AML-193 (cell line): ENCODE measurements around the gene LRRK1.

Source experiments
- DNase-seq, 2 experiments: peaks; one replicate each; lab custom pipeline; 2025; lab: John Stamatoyannopoulos, UW

The LRRK1 gene

DNA sequence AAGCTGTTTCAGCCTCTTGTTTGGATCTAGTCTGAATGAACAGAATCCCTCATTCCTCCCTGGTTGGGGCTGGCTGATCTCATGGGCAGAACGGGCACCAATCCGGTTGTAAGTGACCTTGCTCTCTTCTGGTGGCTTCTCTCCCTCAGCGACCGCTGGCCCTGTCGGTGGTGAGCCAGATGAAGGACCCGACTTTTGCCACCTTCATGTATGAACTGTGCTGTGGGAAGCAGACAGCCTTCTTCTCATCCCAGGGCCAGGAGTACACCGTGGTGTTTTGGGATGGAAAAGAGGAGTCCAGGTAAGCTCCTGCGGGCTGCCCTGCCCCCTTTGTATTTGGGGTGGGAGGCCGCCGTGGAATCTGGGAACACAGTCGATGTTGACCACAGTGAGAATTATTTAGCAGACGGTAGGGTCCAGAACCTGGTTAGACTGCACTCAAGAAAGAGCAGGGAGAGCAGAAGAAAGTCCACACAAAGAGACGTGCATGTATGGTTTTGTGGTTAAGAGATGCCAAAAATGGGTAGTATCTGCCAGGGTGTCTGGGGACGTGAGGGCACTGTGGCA lies 138.8 kb downstream of the LRRK1 start:
- DNase-seq, result no peak

- no peak for DNase-seq
Observed at GRCh38 chr15:101058735-101059134, 139.6 kb downstream of the LRRK1 start.

GRCh38 chr15:101059381-101060341 lies 140.5 kb downstream of the LRRK1 start:
- DNase-seq, result no peak

- DNase-seq, result no peak
Observed at GRCh38 chr15:101060576-101061551, 141.7 kb downstream of the LRRK1 start.

GRCh38 chr15:101062063-101062462 lies 142.9 kb downstream of the LRRK1 start:
- DNase-seq, result no peak

GRCh38 chr15:101062471-101063171 lies 143.5 kb downstream of the LRRK1 start:
- no peak for DNase-seq

DNA sequence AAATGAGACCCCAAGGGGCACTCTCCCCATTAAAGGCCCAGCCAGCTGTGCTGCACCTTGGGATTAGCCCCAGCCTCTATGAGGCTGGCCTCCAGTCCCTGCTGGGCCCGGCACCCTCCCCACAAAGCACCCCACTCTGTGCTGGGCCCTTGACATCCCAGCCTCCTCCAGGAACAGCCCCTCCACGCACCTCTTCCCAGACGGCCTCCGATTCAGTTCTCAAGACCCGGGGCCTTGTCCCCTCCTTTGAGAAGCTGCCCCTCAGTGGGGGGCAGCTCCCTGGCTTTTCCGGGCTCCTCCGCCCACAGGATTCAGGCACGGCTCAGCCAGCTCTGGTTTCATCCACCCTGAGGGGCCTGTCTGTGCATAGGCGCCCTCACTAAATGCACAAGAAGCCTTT lies 144.1 kb downstream of the LRRK1 start:
- DNase-seq, result no peak

- DNase-seq, result no peak
Observed at GRCh38 chr15:101063891-101064794, 145.0 kb downstream of the LRRK1 start.

DNA sequence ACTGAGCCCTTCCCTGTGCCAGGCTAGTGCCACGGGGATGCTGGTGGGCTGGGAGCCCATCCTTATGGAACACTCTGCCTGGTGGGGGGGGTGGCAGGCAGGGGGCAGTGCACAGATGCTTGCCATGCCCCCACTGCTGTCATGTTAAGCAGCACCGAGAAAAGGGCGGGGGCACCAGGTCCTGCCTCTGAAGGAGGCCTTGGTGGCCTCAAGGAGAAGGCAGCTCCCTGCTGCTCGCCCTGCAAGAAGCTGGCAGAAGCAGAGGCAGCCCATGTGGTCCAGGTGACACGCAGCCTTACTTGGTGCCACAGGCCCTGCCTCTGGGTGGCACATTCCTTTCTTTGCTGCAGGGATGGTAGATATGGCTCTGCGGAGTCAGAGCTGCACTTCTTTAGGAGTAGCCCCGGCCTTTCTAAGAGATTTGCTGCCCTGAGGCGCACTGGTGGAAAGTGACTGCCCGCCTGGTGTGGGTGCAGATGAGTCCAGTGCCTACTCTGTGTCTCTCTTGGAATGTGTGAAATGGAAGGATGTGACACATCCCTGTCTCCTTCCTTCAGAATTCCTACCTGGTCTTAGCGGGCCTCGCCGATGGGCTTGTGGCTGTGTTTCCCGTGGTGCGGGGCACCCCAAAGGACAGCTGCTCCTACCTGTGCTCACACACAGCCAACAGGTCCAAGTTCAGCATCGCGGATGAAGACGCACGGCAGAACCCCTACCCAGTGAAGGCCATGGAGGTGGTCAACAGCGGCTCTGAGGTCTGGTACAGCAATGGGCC lies 145.8 kb downstream of the LRRK1 start:
- no peak for DNase-seq

DNA sequence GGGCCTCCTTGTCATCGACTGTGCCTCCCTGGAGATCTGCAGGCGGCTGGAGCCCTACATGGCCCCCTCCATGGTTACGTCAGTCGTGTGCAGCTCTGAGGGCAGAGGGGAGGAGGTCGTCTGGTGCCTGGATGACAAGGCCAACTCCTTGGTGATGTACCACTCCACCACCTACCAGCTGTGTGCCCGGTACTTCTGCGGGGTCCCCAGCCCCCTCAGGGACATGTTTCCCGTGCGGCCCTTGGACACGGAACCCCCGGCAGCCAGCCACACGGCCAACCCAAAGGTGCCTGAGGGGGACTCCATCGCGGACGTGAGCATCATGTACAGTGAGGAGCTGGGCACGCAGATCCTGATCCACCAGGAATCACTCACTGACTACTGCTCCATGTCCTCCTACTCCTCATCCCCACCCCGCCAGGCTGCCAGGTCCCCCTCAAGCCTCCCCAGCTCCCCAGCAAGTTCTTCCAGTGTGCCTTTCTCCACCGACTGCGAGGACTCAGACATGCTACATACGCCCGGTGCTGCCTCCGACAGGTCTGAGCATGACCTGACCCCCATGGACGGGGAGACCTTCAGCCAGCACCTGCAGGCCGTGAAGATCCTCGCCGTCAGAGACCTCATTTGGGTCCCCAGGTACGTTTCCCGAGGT lies 146.5 kb downstream of the LRRK1 start:
- no peak for DNase-seq

DNA sequence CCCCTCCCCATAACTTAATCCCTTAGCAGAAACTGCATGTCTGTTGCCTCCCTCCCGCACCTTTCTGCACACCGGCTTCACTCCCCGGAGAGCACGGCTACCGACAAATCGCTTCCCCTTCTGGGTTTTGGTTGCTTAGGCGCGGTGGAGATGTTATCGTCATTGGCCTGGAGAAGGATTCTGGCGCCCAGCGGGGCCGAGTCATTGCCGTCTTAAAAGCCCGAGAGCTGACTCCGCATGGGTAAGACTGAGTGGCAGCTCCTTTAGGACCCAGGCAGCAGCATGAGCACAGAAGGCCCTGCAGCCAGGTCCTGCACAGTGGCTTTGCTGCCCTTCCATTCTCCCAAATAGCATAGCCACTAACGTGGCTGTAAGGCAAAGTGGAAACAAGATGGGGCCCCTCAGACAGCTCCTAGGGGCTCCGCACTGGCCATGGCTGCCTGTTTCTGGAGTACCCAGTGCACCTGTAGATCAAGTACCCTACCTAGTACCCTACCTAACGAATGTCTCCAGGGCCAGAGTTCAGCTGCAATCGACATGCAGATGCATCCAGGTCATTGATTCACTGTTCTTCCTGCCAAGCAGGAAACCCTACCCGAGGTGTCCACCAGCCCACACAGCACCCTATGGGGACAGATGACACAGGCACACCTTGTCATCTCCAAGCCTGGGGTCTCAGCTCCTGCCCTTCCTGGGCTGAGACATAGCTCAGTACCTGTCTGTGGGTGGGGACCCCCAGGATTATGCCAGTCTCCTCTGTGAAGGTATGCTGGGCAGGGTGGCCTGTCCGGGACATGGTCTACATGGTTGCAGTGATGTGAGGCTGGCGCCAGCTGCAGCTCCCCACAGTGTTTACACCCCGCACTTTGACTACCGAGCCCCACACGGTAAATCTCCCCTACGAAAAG lies 147.6 kb downstream of the LRRK1 start:
- no peak for DNase-seq

DNA sequence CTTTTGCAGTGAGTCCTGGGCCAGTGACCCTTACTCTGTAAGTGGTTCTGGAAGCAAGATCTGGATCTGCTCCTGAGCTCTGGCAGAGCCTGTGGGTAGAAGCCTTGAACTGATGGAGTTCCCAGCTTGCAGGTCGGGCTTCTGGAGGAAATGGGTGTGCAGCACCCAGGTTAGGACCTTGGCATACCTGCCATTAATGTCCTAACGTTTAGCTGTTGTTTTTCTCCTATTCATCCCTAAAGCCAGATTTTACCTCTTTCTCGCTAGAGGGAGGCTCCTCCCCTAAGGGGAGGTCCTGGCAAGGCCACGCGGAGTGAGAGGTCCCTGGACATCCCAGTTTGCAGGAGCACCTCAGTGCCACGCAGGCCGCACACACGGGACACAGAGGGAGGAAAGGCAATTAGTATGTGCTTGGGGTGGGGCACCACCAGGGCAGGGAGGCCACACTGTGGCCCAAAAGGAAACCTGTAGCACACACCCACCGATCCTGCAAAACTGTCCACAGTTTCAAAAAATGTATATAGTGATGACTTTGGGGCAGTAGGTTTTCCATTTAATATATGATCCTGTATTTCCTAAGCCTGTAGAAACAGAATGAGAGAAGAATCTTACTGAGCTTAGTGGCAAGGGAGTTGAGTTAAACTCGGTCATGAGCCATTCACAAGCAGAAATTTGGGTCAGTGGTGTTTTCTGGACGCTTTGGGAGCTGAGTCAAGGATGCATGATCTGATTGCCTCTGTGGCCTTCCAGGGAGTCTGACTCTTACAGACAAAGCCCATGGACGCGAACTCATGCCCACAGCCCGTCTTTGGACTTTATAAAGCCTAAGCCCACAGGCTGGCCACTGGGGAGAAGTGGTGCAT lies 148.7 kb downstream of the LRRK1 start:
- DNase-seq, result no peak

- no peak for DNase-seq
Observed at GRCh38 chr15:101068523-101068960, 149.4 kb downstream of the LRRK1 start.

DNA sequence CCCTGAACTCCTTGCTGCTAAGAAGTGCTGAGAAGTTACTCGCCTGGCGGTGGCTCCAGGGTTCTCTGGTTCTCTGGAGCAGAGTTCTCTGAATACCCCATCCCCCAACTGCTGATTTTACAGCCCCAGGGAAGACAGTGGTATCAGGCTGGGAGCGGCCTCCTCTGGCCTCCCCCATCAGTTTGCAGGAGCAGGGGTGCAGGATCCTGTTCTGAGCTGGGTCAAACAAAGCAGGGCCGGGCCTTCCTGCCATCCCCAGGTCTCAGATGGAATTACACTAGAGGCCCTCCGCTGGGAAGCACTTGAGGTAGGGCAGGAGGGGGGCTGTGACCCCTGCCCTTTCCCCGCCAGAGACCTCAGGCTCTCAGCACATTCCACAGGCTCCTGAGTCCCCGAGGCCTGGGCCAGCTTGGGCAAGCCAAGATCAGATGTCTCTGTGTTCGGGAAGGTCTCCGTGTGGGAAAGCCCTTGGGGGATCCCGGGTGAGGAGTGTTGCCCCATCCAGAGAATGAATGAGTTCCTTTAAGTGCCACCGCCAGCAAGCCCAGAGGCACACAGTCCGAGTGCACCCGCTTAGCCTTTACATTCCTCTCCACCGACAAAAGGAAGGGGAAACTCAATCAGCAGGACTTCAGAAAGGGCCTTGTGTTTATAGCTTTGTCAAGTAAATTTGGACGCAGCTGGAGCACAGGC lies 149.9 kb downstream of the LRRK1 start:
- no peak for DNase-seq

DNA sequence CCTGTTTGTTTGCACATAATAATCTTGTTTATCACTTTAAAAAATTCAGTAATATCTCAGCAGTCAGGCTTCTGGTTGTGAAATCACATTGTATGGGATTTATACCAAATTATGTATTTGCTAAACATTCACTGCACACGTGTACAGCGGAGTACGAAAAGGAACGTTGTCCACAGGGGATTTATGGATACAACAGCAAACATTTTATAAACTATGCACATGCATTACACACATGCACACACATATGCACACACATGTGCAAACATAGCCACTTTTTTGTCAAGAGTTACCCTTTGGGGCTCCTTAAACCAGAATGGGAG lies 150.5 kb downstream of the LRRK1 start:
- DNase-seq, result no peak

GRCh38 chr15:101070024-101070423 lies 150.9 kb downstream of the LRRK1 start:
- no peak for DNase-seq
